8988T (cell line): Measurements from ENCODE around the gene TLL1.

Source experiments
- DNase-seq: peaks from one replicate; pipeline ENCODE4 v3.0.0; 2011

TLL1 gene

DNA sequence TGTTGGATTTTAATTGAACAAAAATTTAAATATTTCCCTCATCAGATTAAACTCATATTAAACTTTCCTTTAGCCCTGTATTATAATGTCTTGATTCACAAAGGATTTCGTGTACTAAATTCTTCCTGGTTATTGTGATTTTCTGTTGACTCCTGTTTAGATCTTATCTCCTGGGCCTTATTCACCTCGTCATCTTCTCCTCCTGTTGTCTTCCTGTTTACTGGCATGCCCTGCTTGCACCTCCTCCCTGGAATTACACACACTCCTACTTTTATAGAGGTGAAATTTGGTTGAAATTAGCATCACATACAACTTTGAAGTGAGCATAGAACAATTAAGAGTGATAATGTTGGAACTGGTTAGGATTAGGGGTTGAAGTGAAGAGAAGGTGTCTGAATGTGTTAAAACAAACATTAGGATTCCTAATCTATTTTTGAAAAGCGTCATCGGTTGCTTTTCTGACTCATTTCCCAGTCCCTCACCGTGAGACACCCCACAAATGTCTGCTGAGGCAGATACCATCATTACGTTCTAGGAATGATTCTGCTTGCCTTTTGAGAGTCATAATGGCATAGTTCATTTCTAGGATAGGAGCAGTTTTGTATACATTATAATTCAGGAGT, 32.5 kb downstream of the TLL1 start:
- no peak for DNase-seq

DNA sequence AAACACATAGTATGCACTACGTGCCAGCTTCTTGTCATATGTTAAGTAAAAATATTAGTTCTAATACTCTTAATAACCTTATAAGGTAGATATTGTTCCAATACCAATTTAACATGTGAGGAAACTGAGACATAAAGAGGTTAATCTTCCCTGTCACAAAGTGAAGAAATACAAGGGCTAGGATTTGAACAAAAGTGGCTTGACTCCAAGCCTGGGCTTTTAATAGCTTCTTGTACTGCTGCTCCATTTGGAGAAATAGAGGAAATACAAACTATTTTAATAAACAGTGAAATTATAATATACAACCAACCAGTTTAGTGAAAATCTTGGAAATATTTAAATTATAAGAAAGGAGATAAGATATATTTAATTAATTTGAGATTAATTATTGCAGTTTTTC, 33.2 kb downstream of the TLL1 start:
- DNase-seq = no peak

DNA sequence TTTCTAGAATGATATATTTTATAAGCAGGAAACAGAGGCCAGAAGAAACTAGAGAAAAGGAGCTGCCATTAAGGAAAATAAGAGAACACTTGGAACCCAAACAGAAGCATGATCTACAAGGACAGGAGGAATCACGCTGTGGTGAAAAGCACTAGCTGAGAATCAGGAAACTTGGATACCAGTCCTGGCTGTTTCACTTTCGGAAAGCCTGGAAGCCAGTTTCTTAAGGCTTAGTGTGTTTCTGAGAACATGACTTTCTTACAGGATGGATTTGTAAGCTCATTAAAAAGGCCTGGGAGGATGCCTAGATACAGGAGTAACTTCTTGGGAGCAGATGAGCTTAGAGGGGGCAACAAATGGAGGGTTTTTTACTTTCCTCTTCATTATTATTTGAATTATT, 36.9 kb downstream of the TLL1 start:
- no peak for DNase-seq

DNA sequence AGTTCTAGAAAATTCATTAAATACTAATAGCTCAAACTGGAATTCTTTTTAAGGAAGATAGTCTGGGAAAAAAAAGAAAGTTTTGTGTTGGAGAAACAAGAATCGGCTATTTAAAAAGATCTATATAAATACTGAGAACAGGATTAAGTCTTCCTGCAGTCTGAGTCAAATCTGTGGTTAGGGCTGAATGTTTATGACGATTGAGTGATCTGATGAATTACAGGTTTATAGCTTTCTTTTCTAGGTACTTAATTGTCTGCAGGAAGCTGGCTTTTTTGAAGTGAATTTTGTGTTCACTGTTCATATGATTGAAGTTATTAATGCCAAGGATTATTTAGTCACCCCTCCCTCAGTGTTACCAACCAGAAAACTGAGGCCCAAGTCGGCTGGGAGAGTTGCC, 42.2 kb downstream of the TLL1 start:
- DNase-seq = no peak

DNA sequence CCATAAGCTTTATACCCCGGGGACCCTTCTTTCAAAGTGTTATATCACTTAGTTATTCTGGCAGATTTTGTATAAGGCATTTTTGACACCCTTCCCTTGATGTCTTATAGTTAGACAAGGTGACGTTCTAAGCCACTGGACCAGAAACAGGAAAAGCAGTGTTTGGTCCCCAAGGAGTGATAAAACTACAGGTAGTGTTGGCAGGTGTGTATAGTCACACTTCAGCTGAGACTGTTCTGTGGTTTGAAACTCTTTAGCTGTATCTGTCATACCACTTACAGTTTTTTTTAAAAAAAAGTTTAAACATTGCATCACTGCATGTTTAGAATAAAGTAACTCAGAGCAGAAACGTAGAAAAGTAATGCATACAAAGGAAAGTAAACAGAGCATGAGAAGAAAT, 48.5 kb downstream of the TLL1 start:
- DNase-seq = no peak

DNA sequence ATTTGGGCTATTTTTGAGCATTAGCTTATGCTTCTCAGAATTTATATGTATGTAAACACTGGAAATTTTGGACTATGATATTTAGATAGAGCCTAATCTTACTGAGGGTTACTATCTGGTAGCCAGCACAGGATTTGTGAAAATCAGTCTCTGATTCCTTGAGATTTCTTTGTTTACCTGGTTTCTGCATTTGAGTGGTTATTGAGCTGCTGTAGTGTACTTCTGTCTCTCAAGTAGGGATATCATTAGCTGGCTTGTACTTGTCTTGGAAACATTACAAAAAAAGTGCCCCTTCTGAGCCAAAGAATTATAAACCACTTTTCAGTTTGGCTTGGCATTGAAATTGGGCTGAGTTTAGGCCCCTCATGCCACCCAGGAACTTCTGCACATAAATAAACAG, 49.7 kb downstream of the TLL1 start:
- no peak for DNase-seq

DNA sequence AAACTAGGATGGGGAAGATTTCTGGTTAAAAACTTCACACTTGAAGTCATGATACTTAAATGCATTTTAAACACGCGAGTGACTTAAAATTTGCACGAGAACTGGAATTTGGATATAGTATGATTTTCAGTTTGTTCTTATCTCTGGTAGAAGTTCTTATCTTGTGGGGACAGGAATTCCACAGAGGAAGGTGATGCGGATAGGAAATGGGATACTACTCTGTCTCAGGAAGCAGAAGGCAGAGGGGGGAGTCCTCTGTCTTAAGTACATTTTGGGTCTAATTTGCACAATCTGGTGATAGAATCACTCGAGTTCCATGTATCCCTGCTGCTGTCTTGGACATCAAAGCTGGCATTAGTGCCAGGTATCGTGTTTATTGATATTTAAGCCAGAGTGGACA, 53.3 kb downstream of the TLL1 start:
- DNase-seq = no peak

DNA sequence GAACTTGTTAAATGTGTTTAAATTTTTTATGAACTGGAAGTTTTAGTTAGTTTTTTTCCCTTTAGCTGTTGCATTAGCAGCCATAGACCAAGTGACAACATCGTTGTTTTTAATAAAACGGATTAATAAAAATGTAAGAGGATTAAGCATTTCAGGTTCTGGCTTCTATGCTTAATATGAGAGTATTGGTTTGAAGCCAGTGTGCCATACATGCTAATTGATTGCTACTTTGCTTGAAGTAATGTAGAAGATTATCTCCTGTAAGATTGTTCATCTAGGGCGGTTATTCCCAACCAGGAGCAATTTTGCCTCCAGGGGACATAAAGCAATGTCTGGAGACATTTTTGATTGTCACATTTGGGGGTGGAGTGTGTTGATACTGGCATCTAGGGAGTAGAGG, 54.3 kb downstream of the TLL1 start:
- DNase-seq = no peak

DNA sequence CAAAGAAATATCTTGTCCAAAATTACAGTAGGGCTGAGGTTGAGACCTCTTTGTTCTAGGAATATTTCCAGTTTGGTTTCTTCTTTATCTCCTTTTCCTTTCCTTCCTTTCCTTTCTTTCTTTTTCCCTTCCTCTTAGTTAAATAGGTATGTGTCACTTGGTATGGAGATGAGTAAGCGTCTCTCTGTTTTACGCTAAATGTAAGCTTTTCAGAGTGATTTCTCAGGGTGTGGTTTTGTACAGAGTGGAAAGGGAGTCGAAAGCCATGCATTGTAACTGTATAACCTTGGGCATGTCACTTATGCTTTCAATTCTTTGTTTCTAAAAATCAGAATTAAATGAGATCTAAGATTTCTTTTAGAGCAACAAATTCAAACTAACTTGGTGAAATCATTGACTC, 54.8 kb downstream of the TLL1 start:
- no peak for DNase-seq

DNA sequence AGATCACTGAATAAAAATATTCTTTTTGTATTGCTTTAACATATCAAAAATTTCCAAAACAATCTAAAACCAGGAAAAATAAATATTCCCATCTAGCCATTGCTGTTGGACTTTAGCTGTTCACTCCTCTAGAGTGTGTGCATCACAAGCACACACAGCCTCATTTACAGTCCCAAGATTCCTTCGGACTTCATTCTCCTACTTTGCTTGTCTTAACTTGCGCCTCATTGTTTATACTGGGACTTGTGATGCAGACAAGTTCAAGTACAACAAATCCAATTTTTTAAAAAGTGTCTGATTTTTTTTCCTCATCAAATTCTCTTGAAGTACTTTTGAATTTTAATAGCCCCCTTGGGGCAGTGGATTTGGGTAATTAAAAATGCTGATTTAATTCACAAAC, 55.6 kb downstream of the TLL1 start:
- DNase-seq = no peak

DNA sequence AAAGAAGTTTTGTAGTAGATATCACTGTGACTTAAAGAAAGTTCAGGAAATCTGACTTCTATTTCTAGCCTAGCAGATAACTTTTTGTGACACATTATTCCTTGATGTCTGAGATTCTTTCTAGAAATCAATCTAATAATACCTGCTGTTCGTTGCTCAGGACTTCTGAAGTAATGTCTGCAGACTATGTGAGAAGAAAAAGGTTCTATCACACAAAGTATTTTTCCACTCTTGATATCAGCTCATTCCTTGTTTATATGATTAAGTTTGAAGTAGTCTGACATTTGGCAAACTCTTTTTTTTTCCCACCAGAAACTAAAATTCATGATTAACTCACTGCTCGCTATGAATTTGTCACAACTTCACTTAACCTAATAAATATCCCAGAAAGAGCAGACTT, 56.6 kb downstream of the TLL1 start:
- no peak for DNase-seq

DNA sequence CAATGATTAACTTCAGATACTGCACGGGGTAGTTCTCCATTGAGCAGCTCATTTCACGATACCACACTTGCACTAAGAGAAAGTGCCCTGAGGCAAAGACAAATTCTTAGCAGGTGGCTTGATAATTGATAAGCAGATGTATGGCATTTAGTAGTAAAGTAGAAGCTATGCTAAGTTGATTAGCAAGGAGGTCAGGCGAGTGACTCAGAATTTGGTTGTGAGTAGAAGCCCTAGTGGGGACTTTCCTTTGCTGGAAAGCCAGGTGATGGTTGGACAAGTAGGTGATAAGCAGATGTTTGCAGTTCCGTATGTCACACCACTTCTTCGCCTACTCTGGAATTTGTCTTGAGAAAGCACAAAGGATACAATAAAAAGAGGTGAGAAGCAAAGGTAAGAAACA, 58.7 kb downstream of the TLL1 start:
- DNase-seq = no peak

DNA sequence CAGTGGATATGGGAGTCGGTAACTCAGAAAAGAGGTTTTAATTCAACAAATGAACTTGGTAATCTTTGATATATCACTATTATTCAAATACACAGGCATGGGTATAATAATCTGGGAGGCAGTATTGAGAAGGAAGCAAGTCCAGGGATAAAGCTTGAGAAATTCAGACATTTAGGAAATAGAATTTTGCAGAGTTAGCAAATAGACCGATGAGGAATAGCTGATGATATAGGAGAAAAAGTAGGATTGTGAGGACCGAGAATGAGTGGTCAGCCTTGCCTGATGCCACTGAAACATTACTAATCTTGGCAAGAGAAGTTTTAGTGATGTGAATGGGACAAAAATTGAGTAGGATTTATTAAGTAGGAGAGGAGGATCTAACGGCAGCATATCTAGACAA, 71.9 kb downstream of the TLL1 start:
- no peak for DNase-seq

DNA sequence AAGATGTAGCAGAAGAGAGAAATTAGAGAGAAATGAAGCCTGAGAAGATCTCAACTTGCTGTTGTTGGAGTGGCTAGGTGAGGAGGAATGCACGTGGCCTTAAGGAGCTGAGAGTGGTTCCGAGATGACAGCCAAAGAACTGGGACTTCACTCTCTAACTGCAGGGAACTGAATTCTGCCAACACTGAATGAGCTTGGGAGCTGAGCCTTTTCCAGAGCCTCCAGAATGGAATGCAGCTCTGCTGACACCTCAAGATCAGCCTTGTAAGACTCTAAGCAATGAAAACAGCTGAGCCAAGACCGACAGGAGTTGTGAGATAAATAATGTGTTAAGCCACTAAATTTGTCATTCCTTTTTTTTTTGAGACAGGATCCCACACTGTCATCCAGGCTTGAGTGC, 73.0 kb downstream of the TLL1 start:
- DNase-seq = no peak

DNA sequence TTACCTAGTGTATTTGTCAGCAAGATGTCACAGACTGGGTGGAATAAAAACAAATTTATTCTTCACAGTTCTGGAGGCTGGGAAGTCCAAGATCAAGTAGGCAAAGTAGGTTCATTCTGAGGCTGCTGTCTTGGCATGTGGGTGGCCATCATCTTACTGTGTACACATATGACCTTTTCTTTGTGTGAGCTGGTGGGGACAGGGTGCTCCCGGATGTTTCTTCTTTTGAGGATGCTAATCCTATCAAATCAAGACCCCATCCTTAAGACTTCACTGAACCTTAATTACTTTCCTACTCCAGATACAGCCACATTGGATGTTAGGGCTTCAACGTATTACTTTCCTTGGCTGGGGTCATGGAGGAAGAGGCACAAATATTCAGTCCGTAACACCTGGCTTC, 74.0 kb downstream of the TLL1 start:
- no peak for DNase-seq

DNA sequence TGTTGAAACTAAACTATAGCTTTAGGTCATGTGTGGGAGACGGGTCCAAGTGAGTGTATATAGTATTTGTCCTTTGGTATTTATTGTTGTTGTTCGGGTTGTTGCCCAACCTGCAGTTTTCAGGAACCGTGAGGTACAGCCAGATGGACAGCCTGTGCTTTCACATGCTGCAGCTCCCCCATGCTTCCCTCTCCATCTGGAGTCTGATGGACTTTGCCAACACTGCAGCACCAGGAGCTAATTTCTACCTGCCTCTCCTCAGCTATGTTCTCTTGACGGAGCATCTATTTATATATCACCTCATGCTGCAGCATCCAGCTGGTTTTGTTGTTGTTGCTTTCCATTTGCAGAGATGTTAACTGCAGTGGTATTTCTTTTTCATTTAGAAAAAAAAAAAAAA, 80.1 kb downstream of the TLL1 start:
- no peak for DNase-seq

DNA sequence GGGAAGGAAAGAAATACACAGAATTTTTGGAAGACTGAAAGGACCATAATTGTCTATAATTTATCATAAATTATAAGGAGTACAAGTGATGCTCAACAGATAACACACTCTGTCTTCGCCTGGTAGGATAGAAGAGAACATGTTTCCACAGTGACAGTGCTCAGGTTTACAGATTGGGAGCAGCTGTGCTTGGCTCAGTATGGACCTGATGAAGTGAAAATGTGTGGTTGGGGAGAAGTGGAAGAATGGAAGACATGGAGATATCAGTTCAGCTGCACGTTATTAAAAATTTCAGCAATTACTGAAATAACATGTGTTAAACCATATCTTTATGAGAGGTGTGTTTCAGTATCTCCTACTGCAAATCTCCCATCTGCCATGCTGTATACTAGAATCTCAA, 90.6 kb downstream of the TLL1 start:
- no peak for DNase-seq

DNA sequence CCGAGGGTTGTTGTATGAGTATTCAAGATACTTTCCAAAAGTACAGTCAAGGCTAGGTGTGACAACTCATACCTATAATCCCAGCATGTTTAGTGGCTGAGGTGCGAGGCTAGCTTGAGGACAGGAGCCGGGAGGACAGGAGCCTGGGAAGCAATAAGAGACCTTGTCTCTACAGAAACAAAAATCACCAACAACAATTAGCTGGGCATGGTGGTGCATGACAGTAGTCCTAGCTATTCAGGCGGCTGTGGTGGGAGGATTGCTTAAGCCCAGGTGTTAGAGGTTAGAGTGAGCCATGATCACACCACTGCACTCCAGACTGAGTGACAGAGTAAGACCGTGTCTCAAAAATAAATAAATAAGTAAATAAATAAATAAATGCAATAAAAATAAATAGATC, 91.6 kb downstream of the TLL1 start:
- DNase-seq = no peak

DNA sequence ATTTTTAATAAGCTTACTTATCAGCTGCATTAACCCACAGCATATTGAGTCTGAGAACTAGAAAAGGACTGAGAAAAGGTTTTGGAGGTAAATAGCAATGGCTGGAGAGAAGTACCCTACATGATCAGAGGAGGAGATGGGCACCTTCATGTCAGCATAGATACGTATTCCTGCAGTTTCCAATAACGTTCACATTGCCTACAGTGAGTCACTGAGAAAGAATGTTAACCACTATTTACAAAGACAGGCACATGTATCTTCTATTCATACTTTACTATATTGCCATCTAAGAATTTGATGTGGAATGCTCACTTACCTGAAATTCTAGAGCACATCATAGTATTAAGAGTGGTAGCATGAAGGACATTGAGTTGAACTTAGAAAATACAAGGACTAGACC, 92.5 kb downstream of the TLL1 start:
- no peak for DNase-seq

DNA sequence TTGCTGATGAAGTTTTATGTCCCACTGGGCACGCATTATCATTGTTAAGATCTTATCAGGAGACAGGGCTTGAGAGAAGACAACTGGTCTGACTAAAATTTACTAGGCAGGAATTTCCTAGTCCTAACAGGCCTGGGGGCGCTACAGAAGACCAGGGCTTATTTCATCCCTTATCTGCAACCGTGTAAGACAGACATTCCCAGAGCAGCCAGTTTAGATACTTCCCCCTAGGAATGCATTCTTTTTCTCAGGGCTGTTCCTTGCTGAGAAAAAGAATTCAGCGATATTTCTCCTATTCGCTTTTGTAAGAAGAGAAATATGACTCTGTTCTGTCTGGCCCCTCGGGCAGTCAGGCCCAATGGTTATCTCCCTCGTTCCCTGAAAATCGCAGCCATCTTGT, 93.8 kb downstream of the TLL1 start:
- no peak for DNase-seq

DNA sequence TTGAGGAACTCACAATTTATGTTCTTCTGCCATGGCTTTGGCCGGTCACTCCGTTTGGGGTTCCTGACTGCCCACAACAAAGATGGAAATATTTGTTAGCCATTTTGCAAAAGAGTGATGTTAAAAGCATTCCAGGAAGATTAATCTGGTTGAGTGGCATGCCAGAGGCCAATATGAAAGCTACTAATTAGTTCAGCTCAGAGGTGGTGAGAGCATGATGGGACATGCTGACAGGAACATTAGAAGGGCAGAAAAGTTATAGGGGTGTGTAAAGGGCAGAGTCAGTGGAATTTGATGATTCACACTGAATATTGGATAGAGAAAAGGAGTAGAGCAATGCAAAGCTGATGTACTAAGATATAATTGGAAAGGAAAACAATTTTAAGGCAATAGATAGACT, 94.4 kb downstream of the TLL1 start:
- DNase-seq = no peak

DNA sequence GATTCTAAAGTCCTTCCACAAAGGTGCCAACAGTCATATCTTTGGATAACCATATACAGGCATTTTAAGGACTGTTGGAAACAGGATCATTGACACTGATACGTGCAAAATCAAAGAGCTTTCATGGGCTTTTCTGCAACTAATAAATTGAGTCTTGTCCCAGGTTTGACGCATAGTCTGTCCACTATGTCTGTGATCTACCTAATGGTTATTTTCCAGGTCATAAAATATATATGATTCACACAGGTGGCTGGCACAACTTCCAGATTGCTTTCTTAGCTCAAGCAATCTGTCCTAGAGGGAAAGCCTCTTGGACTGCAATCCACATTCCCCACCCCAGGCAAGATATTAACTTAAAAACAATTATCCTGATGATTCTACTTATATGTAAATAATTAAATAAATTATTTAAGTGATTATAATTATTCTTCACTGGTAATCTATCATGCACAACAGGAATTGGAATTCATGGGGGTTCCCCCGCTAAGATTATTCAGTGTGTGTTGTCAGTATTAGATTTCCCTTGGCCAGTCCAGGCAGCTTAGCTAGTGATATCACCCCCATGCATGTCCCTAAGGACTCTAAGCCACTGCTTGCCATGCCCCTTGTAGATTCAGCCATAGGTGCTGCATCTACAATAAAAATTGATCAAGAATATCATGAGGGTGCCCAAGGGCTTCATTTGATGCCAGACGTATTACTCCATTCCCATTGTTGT, 97.8 kb downstream of the TLL1 start:
- DNase-seq = no peak

DNA sequence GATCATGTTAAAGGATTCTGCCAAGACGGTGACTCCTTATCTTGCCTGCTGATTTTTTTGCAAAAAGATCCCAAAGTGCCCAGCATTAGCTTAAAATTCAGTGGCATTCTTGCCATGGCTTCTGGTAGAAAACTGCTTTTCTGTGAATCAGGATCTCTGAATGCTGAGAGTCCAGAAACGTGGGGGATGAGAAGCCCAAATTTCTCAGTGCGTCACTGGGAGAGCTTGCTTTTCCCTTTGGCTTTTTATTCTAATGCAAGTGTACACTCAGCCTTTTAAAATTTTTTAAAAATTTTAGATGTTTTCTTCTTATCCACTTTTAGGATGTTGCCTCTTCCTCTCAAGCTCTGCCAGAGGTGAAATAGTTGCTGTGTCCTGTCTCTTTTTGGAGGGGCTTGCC, 98.4 kb downstream of the TLL1 start:
- DNase-seq = no peak

DNA sequence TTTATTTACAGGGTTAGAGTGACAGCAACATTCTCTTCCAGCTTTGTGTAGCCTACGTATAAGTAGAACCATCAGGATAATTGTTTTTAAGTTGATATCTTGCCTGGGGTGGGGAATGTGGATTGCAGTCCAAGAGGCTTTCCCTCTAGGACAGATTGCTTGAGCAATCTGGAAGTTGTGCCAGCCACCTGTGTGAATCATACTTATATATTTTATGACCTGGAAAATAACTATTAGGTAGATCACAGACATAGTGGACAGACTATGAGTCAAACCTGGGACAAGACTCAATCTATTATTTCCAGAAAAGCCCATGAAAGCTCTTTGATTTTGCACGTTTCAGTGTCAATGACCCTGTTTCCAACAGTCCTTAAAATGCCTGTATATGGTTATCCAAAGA, 98.9 kb downstream of the TLL1 start:
- no peak for DNase-seq

DNA sequence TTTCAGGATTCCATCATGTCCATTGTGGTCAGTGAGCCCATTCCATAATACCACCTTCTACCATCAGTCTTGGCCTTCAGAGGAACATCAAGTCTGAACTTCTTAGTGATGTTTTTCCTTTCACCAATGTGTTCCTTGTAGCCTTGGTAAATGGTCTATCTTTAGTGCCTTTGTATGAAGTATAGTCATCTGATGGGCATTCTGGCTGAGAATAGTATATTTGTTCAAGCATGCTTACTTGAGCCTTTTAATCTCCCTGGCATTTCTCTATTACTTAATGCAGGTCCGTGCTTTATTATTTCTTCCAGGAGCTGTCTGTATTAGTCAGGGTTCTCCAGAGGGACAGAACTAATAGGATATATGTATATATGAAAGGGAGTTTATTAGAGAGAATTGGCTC, 99.7 kb downstream of the TLL1 start:
- no peak for DNase-seq
